GM18858 (cell line): ENCODE data around the gene SLC34A2.
"Not testable (repeated sequence)": the region's sequence is repeated elsewhere in the genome, so short reads cannot be mapped to it uniquely, and the experiment has no call there.

Source experiments
- ATAC-seq: cut with Tn5 transposase; IDR thresholded peaks from one replicate; pipeline ENCODE4 v1.9.1; 2021; ENCODE audit not compliant: unreplicated experiment

Gene SLC34A2, protein sequence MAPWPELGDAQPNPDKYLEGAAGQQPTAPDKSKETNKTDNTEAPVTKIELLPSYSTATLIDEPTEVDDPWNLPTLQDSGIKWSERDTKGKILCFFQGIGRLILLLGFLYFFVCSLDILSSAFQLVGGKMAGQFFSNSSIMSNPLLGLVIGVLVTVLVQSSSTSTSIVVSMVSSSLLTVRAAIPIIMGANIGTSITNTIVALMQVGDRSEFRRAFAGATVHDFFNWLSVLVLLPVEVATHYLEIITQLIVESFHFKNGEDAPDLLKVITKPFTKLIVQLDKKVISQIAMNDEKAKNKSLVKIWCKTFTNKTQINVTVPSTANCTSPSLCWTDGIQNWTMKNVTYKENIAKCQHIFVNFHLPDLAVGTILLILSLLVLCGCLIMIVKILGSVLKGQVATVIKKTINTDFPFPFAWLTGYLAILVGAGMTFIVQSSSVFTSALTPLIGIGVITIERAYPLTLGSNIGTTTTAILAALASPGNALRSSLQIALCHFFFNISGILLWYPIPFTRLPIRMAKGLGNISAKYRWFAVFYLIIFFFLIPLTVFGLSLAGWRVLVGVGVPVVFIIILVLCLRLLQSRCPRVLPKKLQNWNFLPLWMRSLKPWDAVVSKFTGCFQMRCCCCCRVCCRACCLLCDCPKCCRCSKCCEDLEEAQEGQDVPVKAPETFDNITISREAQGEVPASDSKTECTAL

DNA sequence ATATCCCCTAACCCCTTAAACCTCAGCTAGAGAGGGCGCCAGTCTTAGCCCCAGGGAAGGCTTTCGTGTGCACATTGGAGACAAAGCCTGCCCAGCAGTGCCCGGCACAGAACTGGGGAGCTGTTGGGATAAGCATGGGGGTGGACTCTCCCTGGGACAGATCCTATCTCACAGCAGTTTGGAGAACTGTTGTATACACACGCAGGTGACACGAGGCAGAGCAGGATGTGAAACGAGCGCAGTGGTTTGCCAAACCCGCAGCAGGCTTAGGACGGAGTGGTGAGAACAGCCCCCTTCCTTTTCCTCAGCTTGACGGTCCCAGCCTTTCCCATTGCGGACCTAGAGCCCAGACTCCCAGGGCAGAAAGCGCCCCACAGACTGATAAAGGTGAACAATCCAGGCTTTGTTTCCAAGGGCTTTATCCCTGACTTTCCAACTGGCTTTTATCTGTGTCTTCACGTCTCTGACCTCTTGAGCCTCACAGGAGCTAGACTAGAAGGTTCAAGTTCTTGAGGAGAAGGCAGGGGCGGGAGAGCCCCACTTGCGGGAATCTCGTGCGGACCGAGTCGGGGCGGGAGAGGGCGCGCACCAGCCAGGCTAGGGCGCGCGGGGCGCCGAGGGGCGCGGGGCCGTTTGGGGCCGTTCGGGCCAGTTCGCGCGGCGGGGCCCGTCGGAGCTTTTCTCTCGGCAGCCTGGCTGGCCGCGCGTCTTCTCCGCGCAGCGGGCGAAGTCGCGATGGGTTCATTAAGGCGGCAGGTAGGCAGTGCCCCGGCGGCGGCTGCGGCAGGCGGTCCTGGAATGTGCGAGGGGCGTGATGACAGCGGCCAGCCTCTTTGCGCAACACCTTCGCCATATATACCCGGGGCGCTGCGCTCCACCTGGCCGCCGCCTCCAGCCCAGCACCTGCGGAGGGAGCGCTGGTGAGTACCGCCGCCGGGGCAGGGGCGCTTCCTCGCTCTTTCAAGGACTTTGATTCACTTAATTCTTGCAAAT, at the start of gene SLC34A2:
TSS of gene SLC34A2 (plus strand) at position 881 of the 993 bp plus-strand sequence. CDS start 6,650 bp downstream, outside the sequence.
- no peak for ATAC-seq

DNA sequence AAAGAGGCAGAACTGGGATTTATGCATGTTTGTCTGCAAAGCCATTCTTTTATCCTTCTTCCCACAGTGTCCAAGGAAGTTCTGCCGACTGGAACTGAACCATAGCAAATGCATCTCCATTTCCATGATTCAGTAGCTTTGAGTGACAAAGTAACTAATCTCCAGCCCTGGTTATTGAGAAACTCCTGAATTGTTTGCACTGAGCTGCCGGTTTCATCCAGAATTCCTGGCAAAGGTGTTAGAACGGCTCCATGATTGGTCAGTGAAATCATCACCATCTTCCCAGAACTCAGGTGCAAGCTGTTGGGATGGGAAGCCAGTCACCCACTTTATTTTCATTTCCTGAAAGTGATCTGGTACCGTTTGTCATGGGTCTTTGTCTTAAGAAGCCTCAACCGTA, 47.0 kb upstream of the SLC34A2 start:
- no peak for ATAC-seq

DNA sequence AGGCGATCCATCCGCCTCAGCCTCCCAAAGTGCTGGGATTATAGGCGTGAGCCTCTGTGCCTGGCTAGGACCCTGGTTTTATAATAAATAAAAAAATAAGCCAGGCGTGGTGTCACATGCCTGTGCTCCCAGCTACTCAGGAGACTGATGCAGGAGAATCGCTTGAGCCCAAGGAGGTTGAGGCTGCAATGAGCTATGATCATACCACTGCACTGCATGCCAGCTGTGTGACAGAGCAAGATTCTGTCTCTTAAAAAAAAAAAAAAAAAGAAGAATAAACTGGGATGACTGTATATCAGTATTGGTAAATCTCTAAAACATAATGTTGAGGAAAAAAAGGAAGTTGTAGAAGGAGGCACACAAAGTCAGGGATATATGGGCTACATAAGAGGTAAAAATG, 45.7 kb upstream of the SLC34A2 start:
- no peak for ATAC-seq

DNA sequence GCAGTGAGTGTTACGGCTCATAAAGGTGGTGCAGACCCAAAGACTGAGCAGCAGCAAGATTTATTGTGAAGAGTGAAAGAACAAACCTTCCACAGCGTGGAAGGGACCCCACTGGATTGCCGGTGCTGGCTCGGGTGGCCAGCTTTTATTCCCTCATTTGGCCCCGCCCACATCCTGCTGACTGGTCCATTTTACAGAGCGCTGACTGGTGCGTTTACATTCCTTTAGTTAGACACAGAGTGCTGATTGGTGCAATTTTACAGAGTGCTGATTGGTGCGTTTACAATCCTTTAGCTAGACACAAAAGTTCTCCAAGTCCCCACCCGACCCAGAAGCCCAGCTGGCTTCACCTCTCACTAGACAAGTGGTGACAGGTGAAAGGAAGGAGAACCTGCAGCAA, 42.0 kb upstream of the SLC34A2 start:
- not testable (repeated sequence) for ATAC-seq

DNA sequence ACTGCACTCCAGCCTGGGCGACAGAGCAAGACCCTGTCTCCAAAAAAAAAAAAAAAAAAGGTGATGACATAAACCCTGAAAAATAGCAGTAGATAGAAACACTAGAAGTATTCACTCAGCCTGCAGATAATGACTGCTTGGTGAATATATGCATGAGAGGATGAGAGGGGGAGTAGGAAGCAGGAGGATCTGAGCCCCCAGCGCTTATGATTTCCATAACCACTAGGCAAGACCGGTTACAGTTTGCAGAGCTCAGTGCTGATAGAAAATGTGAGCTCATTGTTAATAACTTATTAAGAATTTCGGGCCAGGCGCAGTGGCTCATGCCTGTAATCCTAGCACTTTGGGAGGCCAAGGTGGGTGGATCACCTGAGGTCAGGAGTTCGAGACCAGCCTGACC, 40.8 kb upstream of the SLC34A2 start:
- no peak for ATAC-seq

DNA sequence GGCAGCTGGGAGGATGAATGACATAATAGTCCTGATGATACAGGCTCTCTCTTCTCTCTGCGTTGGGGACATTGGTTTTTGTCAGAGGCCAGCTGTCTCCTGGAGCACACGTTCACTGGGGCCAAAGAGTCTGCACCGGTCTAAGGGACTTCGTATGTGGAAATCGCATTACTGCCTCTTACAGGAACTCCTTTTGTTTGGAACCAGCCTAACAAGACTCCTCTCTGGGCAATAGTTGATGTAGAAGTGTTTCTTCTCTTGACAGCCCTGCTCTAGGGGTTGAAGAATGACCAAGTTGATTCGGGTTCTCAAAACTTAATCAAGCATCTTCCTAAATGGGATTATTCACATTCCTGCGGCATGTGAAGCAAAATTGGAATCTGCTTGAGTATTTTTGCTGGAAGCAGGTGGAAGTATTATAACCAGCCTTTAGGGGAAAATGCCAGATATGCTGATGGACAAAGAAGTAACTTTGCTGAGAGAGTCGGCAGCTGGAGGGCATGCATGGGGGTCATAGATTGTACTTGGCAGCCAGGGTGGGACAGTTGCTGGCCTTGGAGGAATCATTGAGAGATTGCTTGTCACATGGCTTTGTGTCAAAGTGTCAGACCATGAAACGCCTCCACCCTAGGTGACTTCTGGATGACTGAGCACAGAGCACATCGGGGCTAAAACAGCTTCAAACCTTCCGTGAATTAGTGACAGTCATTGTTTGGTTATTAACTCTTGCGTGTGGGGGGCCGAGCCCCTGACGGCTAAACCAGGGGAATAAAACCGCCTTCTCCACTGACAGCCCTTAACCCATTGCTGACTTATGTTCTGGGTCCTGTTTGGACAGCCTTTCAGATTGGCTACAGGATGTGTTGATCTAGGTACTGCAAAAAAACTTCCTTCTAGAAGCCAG, 34.4 kb upstream of the SLC34A2 start:
- ATAC-seq: no peak

DNA sequence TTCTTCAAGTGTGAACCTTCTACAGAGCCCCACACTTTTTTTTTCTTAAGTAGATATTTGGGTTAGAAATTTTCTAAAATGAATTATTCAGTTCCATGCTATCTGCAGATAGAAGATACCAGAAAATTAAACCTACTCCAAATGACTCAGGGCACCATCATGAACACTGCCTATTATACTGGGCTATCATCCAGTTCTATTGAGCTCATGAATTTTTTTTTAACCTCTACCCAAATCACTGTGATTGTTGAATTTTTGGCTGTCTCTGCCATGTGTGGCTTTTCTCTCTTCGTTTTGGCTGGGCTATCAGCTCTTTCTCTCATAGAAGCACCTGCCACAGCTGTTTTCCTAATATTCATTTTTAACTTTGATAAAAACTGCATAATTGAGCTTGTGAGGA, 31.0 kb upstream of the SLC34A2 start:
- ATAC-seq: no peak

DNA sequence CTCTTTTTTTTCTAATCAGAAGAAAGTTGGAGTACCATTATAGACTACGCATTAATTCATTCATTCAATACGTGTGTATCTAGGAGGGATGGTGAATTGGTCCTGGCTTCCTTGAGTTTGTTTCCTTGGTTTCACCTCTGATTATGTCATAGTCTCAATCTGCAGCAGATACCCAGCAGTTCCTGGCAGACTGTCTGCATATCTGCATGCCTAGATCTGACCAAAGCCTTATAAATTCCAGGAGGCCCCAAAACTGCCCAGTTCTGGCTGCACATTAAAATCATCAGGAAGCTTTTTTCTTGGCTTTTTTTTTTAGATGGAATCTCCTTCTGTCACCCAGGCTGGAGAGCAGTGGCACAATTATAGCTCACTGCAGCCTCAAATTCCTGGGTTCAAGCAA, 27.2 kb upstream of the SLC34A2 start:
- ATAC-seq: no peak

DNA sequence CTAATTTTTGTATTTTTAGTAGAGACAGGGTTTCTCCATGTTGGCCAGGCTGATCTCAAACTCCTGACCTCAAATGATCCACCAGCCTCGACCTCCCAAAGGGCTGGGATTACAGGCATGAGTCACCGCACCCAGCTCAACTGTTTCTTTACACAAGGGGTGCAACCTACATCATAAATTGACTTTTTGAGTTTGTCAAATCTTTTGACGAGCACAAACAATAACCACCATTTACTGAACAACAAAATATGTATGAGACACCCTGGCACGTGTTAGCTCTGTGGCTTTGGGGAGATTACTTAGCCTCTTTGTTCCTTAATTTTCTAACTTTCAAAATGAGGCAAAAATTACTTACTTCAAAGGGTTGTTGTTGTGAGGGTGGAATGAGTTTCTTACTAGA, 23.5 kb upstream of the SLC34A2 start:
- no peak for ATAC-seq

DNA sequence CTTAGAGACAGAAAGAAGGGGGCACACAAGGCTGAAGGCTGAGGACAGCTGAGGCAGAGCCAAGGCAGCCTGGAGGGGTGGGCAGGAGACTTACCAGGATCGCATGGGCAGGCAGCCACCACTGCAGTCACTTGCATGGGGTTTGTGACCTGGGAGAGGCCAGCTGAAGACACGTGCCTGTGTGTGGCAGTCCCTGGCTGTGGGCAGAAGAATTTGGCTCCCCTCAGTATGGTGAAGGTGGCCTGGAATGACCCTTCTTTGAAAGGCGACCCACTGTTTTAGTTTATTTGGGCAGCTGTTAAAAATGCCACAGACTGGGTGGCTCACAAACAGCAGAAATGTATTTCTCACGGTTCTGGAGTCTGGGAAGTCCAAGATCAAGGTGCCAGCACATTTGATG, 22.1 kb upstream of the SLC34A2 start:
- no peak for ATAC-seq

DNA sequence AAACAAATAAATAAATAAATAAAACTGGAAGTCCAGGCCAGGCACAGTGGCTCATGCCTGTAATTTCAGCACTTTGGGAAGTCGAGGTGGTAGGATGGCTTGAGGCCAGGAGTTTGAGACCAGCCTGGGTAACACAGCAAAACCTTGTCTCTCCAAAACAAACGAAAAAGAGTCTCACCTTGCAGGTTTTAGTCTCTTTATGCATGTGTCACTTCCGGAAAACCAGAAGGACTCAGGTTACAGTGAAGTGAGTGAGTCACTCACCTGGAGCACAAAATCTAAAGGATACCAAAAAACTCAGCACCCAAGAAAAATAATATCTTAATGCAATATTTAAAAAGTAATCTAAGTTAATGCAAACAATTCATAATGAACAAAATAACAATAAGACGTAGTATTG, 20.1 kb upstream of the SLC34A2 start:
- ATAC-seq: no peak

DNA sequence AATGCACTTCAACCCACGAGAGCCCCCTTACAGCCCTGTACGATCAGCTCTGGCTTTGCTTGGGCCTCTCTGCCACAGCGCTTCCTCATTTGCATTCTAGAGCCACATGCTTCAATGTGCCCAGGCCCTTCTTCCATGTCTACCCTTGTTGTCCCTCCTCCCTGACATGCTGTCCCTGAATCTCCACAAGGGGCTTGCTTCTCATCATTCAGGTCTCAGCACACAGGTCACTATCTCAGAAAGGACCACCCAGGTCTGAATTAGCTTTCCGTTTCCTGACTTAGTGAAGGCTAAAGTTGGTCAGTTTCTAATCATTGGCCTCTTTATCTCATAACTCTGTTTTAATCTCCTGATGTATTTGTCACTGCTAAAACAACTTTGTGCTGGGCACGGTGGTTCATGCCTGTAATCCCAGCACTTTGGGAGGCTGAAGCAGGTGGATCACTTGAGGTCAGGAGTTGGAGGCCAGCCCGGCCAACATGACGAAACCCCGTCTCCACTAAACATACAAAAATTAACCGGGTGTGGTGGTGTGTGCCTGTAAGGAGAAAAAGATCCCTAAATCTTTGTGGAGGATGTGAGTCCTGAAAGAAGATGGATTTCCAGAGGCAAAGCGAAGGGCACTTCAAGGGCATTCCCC, 17.9 kb upstream of the SLC34A2 start:
- ATAC-seq: no peak

DNA sequence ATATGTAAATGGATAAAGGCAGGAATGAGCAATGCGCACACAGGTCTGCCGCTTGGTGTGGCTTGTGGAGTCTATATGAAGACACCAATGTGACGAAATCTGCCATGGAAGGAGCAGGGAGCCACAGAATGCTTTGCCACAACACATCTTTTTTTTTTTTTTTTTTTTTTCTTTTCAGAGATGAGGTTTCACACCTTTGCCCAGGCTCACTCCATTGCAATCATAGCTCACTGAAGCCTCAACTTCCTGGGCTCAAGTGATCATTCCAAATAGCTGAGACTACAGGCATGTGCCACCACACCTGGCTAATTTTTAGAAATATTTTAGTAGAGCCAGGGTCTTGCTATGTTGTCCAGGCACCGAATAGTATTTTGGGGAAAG, 17.4 kb upstream of the SLC34A2 start:
- no peak for ATAC-seq

DNA sequence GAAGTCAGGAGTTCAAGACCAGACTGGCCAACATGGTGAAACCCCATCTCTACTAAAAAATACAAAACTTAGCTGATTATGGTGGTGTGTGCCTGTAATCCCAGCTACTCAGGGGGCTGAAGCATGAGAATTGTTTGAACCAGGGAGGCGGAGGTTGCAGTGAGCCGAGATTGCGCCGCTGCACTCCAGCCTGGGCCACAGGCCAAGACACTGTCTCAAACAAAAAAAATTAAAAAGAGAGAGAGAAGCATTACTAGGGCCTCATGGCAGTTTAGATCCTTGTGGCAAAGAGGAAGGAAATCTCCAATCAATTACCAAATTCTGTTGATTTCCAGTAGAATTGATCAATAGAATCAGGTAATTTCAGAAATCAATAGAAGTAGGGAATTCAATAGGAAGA, 16.8 kb upstream of the SLC34A2 start:
- no peak for ATAC-seq

DNA sequence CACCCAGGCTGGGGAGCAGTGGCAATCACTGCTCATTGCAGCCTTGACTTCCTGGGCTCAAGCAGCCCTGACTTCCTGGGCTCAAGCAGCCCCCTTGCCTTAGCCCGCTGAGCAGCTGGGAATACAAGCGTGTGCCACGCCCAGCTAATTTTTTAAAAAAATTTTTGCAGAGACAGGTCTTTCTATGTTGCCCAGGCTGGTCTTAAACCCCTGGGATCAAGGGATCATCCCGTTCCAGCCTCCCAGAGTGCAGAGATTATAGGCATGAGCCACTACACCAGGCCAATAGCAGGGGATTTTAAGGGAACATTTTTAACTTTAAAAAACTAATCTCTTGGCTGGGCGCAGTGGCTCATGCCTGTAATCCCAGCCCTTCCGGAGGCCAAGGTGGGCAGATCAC, 5.3 kb upstream of the SLC34A2 start:
- ATAC-seq: no peak

DNA sequence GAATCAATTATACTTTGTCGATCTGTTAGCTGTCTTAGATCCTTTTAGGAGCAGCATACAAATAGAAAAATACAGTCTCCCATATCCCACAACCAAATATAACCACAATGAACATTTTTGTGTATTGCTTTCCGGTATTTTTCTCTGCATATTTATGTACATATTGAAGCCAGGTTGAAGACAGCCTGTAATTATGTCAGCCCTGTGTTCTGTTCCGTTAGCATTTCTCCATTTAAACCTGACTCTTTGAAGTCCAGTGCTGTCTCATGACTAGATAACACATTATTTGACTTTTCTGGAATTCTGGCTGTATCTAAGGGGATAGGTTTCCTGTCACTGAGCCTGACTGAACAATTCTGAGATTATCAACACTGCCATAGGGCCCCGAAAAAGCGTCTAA, 4.0 kb upstream of the SLC34A2 start:
- ATAC-seq: no peak

DNA sequence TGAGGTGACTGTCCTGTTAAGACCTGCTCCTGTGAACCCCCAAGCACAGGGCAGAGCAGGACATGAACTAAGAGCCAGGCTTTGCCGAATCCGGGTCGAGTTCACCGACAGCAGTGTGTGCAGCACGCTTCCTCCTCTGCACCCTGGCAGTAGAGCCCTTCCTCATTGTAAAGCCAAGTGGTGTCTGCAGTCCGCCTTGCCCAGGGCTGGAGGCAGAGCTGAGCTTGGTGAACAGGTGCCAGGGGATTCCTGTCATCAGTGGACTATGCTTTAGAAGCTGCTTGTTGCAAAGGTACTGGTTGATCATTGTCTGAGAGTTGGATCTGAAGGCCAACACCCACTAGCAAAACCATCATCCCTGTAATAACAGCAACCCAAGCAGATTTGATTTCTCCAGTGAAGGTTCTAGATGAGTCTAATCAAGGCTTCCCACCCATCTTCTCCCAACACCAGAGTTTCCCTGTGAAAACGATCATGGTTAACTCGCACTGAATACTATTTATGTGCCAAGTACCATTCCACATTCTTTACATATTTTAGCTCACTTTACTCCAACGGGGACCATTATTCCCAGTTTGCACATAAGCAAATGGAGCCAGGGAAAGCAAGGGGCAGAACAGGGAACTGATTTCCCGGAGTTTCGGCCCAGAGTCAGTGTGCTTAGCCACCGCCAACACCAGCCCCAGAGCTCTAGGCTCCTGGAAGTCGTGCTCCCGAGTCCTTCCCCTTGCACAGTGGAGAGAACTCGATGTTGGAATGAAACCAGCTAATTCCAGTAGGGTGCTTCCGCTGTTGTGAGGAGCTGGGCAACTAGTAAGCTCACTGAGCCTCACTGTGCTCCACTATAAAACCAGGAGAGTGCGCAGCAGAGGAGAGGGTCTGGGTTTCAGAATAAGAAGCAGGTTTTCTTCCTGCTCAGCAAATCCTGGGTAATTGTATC, 1.4 kb upstream of the SLC34A2 start:
- no peak for ATAC-seq

DNA sequence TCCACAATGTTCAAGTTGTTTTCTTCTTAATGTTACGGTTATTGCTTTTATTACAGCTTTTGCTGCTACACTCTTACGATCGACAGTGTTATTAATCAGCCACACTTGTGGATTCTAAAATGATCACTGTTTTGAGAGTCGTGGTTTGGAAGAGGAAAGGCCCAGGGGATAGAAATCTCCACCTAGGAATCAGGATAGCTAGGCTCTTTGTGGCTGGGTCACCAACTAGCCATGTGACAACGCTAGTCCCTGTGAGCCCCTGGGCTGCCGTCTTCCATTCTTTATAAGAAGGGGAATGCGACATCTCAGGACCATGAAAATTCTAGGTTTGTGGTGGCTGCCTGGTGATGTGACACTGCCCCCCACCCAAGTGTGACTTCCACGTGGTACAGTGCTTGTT, 380 bp downstream of the SLC34A2 start:
- ATAC-seq: no peak

DNA sequence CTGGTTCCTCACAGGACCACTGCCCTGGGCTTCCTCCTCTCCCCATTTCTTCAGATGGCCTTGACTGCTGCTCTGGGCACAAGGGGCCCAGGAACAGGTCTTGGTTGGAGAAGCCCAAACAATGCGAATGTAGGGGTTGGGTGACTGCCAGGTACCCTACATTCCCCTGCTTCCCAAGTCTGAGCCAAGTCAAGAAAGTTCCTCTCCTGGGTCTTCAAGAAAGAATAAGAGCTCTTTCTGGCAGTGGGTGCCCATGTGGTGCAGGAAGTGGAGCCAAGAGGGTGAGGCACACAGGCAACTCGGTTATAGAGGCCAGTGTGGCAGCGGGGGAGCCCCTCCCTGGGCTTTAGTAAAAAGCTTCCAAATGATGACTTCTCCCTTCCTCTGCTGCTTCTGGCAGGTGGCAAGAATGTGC, 2.7 kb downstream of the SLC34A2 start:
- no peak for ATAC-seq
